Lung (tissue), 12 donors: ENCODE measurements around the gene PITX2. TPM values are rescaled to one million over a fixed set of nuclear protein-coding genes. Genes with fewer than 3 reads are reported as not detected.

Experiments
- ATAC-seq: fragments of 200-7000 bp; cut with Tn5 transposase; one replicate; pipeline ENCODE4 v1.9.1; 2020; ENCODE audit warnings: moderate number of reproducible peaks; ENCODE audit not compliant: insufficient read depth, low FRiP score
- DNase-seq, 3 donors: peaks; one replicate each; pipeline ENCODE4 v3.0.0-alpha.2; 2013 to 2017
- H3K27ac ChIP-seq, 2 donors: one replicate each; pipeline ENCODE4 v1.5.1; 2013; ENCODE audit warnings: mild to moderate bottlenecking in 2 of 2, moderate library complexity in 2 of 2, control low read depth in 1 of 2, inconsistent platforms in 1 of 2, low read depth in 1 of 2, low read length in 1 of 2
- H3K27me3 ChIP-seq, 3 donors: one replicate each; pipeline ENCODE4 v1.5.1; 2013; ENCODE audit warnings: low read length in 2 of 3; ENCODE audit not compliant: control insufficient read depth in 3 of 3, insufficient read depth in 3 of 3
- H3K36me3 ChIP-seq, 4 donors: one replicate each; pipeline ENCODE4 v1.5.1; 2013; ENCODE audit warnings: low read length in 4 of 4, mild to moderate bottlenecking in 1 of 4, moderate library complexity in 1 of 4; ENCODE audit not compliant: control insufficient read depth in 4 of 4, insufficient read depth in 4 of 4
- H3K4me1 ChIP-seq, 5 donors: one replicate each; pipeline ENCODE4 v1.5.1; 2013; ENCODE audit warnings: low read length in 5 of 5, mild to moderate bottlenecking in 2 of 5, moderate library complexity in 1 of 5; ENCODE audit not compliant: control insufficient read depth in 5 of 5, insufficient read depth in 5 of 5
- H3K4me3 ChIP-seq: one replicate; pipeline ENCODE4 v1.5.1; 2013; ENCODE audit warnings: mild to moderate bottlenecking, control low read depth, moderate library complexity
- H3K9ac ChIP-seq, 2 donors: one replicate each; pipeline ENCODE4 v1.5.1; 2013; ENCODE audit warnings: low read length in 2 of 2, control low read depth in 1 of 2; ENCODE audit not compliant: insufficient read depth in 1 of 2
- H3K9me3 ChIP-seq, 4 donors: one replicate each; pipeline ENCODE4 v1.5.1; 2013; ENCODE audit warnings: low read length in 3 of 4, mild to moderate bottlenecking in 1 of 4, moderate library complexity in 1 of 4; ENCODE audit not compliant: control insufficient read depth in 4 of 4, insufficient read depth in 3 of 4
- WGBS, 2 donors: extraction: QIAGEN DNeasy Blood & Tissue Kit; methylation state at CpG; one replicate each; pipeline ENCODE4 v1.1.7; 2013; 5-methylcytosine and 5-hydroxymethylcytosine counted together
- polyA plus RNA-seq, 2 donors: library from polyadenylated mRNA; stranded (reverse); fragments of 200-250 nt; gene quantifications; one replicate each; pipeline ENCODE4 v1.2.1, GENCODE V29; 2013
- total RNA-seq, 2 donors: library from RNA; depleted of rRNA in 1 of 2; stranded (reverse); fragments of >200 nt in 1 of 2; gene quantifications; one replicate each; pipeline ENCODE4 v1.2.1, GENCODE V29; 2014 to 2021
- TF ChIP-seq, protein P1 (sequence below): IDR thresholded peaks from 2 replicates; pipeline ENCODE4 v1.5.1; 2012; ENCODE audit warnings: mild to moderate bottlenecking; ENCODE audit errors: control extremely low read depth, extremely low read depth
- donor health status: control.
- donor health status: control.
- donor health status: Bipolar disorder and iron deficiency.
- donor health status: healthy.
- donor health status: DM: yes; HTN: yes; CAD: no.

The PITX2 gene
- total and polyA plus RNA-seq, 4 donors = not detected

DNA sequence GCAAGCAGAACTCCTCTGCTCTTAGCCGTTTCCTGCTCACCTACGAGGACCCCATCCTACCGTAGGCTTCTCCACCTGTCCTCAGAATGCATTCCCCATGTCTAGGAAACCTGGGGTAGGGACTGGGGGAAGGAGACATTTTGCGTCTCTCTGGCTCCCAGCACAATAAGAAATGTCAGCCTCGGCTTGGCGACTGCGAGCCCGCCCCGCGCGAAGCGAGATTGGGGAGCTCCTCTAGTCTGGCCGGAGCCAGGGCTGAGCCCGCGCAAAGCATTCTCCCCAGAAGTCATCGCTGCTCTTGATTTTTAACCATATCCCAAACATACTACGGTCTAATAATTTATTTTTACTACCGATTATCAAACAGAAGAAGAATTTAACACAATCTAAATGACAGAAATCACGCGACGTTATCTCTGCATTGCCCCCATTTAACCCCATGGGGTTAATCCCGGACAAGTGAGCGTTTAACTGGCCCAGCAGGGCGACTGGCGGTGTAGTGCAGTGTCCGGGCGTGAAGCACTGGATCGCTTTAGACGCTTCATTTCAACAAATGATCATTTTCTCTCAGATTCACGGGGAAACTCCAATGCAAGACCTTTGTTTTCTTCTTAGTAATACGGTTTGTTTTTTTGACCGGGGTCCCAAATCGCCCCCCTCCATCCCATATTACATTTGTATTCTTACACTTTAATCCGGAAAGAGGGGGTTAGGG, 8.0 kb upstream of the PITX2 start:
- Histone ChIP-seq H3K27me3 (peaks cover 11 to 99% (median 89%) of the 10 kb centered on the region in 3 donors), H3K9me3 (peaks cover 0 to 26% (median 0%) of the 10 kb centered on the region in 4 donors)

DNA sequence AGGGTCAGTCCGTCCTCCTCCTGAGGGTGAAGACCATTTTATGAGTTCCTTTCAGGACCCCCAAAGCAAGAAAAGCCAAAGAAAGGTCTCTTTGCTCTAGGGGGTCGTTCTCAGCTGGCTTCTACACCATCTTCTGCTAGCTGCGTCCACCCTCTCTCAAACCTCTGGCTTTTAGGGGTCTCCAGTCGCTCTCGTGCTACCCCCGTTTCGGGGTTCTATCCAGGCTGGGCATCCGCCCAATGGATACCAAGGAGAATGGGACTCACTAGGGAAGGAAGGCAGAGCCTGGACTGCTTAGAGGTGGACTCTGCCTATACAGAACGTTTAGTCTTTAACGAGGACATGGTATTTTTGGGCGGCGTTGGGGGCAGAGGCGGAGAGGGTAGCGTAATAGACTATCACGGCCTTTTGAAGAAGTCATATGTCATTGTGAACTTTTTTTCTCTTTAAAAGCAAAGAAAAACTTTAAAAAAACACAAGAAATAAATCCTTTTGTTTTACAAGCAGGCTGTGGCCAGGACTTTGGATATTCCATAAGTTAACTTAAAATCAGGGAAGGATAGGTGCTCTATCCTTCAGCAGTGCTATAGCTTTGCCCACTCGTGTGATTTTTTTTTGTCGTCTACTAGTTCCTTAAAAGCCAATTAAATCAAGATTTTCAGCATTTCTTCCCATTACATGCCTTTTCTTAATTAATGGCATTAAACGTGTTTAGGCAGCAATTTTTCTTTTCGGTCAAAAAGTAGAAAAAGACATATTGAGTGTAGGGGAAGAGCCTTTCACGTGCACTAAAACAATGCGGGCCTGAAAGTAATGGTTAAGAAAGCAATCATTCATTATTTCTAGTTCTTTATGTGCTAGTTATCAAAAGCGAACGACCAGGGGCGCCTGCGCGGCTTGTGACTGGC, 7.2 kb upstream of the PITX2 start:
- peak in 1 of 3 donors; percentile 15 for DNase-seq
- no peaks in the 10 kb centered on the region for H3K36me3 ChIP-seq
- ATAC-seq = no peak
- peaks cover 11 to 100% (median 91%) of the 10 kb centered on the region in 3 donors for H3K27me3 ChIP-seq
- 11 to 14% methylated on average over 26 of the region's 26 CpGs for WGBS, 2 donors
- TF ChIP-seq, protein P1, sequence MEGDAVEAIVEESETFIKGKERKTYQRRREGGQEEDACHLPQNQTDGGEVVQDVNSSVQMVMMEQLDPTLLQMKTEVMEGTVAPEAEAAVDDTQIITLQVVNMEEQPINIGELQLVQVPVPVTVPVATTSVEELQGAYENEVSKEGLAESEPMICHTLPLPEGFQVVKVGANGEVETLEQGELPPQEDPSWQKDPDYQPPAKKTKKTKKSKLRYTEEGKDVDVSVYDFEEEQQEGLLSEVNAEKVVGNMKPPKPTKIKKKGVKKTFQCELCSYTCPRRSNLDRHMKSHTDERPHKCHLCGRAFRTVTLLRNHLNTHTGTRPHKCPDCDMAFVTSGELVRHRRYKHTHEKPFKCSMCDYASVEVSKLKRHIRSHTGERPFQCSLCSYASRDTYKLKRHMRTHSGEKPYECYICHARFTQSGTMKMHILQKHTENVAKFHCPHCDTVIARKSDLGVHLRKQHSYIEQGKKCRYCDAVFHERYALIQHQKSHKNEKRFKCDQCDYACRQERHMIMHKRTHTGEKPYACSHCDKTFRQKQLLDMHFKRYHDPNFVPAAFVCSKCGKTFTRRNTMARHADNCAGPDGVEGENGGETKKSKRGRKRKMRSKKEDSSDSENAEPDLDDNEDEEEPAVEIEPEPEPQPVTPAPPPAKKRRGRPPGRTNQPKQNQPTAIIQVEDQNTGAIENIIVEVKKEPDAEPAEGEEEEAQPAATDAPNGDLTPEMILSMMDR = no peak
- H3K9me3 ChIP-seq = peaks cover 0 to 26% (median 0%) of the 10 kb centered on the region in 4 donors
- no peak overlapping the region for H3K9ac ChIP-seq
- H3K27ac ChIP-seq = no peak overlapping the region
- no peak overlapping the region for H3K4me3 ChIP-seq
- peaks cover 0 to 17% (median 0%) of the 10 kb centered on the region in 5 donors for H3K4me1 ChIP-seq

More for the DNA sequence above, 8.0 kb upstream of the PITX2 start:
- no peaks in the 10 kb centered on the region for H3K36me3 ChIP-seq
- ATAC-seq (no peak), DNase-seq (peak in 2 of 3 donors; percentile 21 to 27)
- 4 to 7% methylated on average over 34 of the region's 34 CpGs for WGBS, 2 donors
- no peak overlapping the region for H3K27ac ChIP-seq
- H3K4me1 ChIP-seq = peaks cover 0 to 17% (median 0%) of the 10 kb centered on the region in 5 donors
- H3K9ac ChIP-seq = no peak overlapping the region
- TF ChIP-seq, protein P1 = no peak
- no peak overlapping the region for H3K4me3 ChIP-seq

DNA sequence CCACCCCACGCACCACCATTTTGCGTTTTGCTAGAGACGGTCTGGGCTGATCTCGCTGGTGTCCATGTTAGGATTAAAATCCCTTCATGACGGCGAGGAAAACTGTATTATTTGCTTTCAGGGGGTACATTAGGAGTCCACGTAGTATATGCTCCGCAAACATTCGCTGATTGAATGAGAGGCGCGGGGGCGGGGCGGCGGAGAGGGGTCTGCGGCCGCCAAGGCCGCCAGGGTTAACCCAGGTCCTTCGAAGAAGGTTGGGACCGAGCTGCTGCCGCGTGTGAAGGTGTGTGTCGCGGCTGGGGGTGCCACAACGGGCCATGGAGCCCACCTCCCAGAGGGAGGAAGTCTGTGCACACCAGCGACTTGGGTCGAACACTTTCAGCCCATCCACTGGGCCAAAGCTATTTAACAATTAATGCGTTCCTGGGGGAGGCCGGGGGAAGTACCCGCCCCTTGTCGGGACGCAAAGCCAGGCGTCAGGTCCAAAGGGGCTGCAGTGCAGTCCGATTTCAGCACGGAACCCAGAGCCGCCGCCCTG, 6.4 kb upstream of the PITX2 start:
- H3K9ac ChIP-seq = no peak overlapping the region
- H3K4me1 ChIP-seq = peaks cover 0 to 17% (median 0%) of the 10 kb centered on the region in 5 donors
- no peak overlapping the region for H3K27ac ChIP-seq
- ATAC-seq (no peak), DNase-seq (peak in 1 of 3 donors; percentile 9)
- H3K27me3 ChIP-seq = peaks cover 11 to 100% (median 91%) of the 10 kb centered on the region in 3 donors
- WGBS, 2 donors = 7 to 9% methylated on average over 36 of the region's 36 CpGs
- H3K4me3 ChIP-seq = no peak overlapping the region
- H3K36me3 ChIP-seq = no peaks in the 10 kb centered on the region
- peaks cover 0 to 26% (median 0%) of the 10 kb centered on the region in 4 donors for H3K9me3 ChIP-seq
- TF ChIP-seq, protein P1 = no peak
